ENCODE data around the gene HCN4.

HCN4 gene

GRCh38 chr15:73336756-73337155 lies 32.0 kb downstream of the HCN4 start:
- POLR2A ChIA-PET: no interaction called here
- TF ChIP-seq CTCF (IDR thresholded peaks at IDR 0.05; ENCODE audit: insufficient read depth, low read length, missing control alignments): no peak

GRCh38 chr15:73335471-73335870 lies 33.3 kb downstream of the HCN4 start:
- POLR2A ChIA-PET: no interaction called here
- CTCF ChIA-PET: no interaction called here
- no peak for TF ChIP-seq CTCF (IDR thresholded peaks at IDR 0.05; ENCODE audit: insufficient read depth, low read length, missing control alignments)
- no peak for DNase-seq (ENCODE audit: low read depth, low spot score)
- no peak overlapping the region for H3K4me3 ChIP-seq (ENCODE audit: low read depth, low read length)

More at GRCh38 chr15:73336756-73337155, 32.0 kb downstream of the HCN4 start:
- CTCF ChIA-PET: no interaction called here
- H3K4me3 ChIP-seq (ENCODE audit: low read depth, low read length): no peak overlapping the region
- DNase-seq (ENCODE audit: low read depth, low spot score): no peak

- TF ChIP-seq CTCF (IDR thresholded peaks at IDR 0.05; ENCODE audit: insufficient read depth, low read length, missing control alignments): no peak
- no peak for DNase-seq (ENCODE audit: low read depth, low spot score)
- no peak overlapping the region for H3K4me3 ChIP-seq (ENCODE audit: low read depth, low read length)
- POLR2A ChIA-PET: no interaction called here
- CTCF ChIA-PET: no interaction called here
Measured at GRCh38 chr15:73335026-73335425, 33.7 kb downstream of the HCN4 start.

- POLR2A ChIA-PET: no interaction called here
- no peak overlapping the region for H3K4me3 ChIP-seq (ENCODE audit: low read depth, low read length)
- CTCF ChIA-PET: interaction anchor here (1.1 kb wide), 1 partner anchor 303 kb away, joined by 3 read pairs; no protein-coding TSS in a partner anchor
- no peak for DNase-seq (ENCODE audit: low read depth, low spot score)
- no peak for TF ChIP-seq CTCF (IDR thresholded peaks at IDR 0.05; ENCODE audit: insufficient read depth, low read length, missing control alignments)
Measured at GRCh38 chr15:73334086-73334485, 34.7 kb downstream of the HCN4 start.

DNA sequence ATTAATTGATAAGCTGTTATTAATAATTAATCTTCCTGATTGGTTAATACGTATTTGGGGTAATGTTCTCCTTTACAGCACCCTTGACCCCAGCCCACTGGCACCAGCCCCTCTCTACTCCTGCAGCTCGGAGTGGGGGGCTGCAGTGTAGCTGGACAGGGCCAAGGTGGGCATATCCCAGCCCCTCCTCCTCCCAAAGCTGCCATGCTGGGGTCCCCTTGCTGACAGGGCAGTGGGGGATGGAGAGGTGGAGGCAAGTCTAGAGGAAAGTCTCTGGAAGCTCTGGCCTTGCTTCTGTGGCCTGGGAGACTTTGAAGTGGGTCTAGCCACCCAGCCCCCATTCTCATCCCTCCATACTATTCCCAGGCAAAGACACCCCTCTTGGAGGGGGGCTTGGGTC lies 35.8 kb downstream of the HCN4 start:
- no peak overlapping the region for H3K4me3 ChIP-seq (ENCODE audit: low read depth, low read length)
- ChIA-PET POLR2A (no interaction called here), CTCF (interaction anchor here (1.1 kb wide), 1 partner anchor 304 kb away, joined by 3 read pairs; no protein-coding TSS in a partner anchor)
- DNase-seq (ENCODE audit: low read depth, low spot score): no peak
- TF ChIP-seq CTCF (IDR thresholded peaks at IDR 0.05; ENCODE audit: insufficient read depth, low read length, missing control alignments): no peak

DNA sequence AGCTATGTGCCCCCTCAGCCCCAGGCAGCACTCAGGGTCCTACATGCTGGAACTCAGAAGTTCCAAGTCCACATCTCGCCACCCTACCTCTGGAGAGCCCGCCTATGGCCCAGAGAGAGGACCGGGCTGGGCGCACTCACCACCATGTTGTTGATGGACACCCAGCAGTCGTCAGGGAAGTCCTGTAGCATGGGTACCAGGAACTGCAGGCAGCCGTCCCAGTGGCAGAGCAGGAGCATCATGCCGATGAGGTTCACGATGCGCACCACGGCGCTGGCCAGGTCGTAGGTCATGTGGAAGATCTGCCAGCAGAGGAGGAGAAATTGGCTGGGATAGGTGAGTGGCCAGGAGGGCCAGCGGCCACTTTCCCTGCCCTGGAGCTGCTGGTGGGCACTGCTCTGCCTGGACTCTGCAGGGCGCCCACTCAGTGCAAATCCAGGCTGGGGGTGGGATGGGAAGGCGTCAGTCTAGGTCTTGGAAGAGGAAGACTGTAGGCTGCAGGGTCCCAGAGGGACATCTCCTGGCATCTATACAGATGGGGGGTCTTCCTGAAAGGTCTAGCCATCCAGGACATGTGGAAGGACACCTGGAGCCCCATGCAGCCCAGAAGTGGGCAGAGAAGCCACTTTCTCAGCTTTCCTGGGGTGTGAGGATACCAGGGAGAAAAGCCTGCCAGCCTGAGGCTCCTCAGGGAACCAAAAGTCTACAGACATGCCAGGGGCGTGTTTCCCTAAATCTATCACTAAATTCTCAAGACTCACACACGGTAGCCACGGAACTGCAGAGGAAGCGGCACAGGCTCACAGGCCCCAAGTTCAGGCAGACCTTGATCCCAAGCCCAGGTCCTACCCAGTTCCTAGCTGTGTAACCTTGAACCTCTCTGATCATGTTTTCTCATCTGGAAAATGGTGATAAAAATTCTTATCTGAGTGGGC lies 36.5 kb downstream of the HCN4 start:
- no peak for TF ChIP-seq CTCF (IDR thresholded peaks at IDR 0.05; ENCODE audit: insufficient read depth, low read length, missing control alignments)
- no peak overlapping the region for H3K4me3 ChIP-seq (ENCODE audit: low read depth, low read length)
- ChIA-PET POLR2A (no interaction called here), CTCF (no interaction called here)
- DNase-seq (ENCODE audit: low read depth, low spot score): no peak

Data from AG04449 (cell line).